NCI-H510A (cell line): ENCODE data around the gene GJA1.

ENCODE experiments used
- DNase-seq: peaks from one replicate; lab custom pipeline; 2025; lab: John Stamatoyannopoulos, UW

The GJA1 gene

GRCh38 chr6:121482751-121483150 is 47.3 kb downstream of the GJA1 start:
- no peak for DNase-seq

- no peak for DNase-seq
Measured at GRCh38 chr6:121485359-121485811, 49.9 kb downstream of the GJA1 start.

GRCh38 chr6:121491576-121491975 is 56.1 kb downstream of the GJA1 start:
- DNase-seq, result no peak

GRCh38 chr6:121492536-121492935 is 57.1 kb downstream of the GJA1 start:
- no peak for DNase-seq

- no peak for DNase-seq
Measured at GRCh38 chr6:121497970-121498375, 62.5 kb downstream of the GJA1 start.

- no peak for DNase-seq
Measured at GRCh38 chr6:121498481-121499276, 63.2 kb downstream of the GJA1 start.
